GM18867 (cell line): ENCODE data around the gene ZDHHC11B.

Experiments used
- ATAC-seq: cut with Tn5 transposase; IDR thresholded peaks from one replicate; pipeline ENCODE4 v1.9.1; 2021; ENCODE audit warnings: mild to moderate bottlenecking, moderate library complexity; ENCODE audit not compliant: unreplicated experiment

Gene ZDHHC11B

GRCh38 chr5:663436-664342 lies 120.8 kb downstream of the ZDHHC11B start:
- ATAC-seq, result no peak

DNA sequence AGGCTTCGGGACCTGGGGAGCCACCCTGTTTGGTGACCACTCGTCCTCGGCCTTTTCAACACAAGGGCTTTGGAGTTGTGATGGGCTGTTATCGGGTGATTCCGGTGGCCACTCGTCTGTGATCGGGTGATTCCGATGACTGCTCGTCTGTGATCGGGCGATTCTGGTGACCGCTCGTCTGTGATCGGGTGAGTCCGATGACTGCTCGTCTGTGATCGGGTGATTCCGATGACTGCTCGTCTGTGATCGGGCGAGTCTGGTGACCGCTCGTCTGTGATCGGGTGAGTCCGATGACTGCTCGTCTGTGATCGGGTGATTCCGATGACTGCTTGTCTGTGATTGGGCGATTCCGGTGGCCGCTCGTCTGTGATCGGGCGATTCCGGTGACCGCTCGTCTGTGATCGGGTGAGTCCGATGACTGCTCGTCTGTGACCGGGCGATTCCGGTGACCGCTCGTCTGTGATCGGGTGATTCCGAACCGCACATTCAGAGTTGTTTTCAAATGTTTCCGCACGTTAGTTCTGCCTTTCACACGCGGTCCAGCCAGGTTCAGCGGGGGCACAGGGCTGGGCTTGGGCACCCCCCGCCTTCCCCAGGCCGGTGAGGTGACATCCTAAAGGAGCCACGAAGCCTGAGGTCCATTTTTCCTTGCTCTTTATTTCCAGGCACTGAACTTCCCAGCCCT lies 121.6 kb downstream of the ZDHHC11B start:
- ATAC-seq, result no peak

- no peak for ATAC-seq
Observed at GRCh38 chr5:661891-662750, 122.4 kb downstream of the ZDHHC11B start.

DNA sequence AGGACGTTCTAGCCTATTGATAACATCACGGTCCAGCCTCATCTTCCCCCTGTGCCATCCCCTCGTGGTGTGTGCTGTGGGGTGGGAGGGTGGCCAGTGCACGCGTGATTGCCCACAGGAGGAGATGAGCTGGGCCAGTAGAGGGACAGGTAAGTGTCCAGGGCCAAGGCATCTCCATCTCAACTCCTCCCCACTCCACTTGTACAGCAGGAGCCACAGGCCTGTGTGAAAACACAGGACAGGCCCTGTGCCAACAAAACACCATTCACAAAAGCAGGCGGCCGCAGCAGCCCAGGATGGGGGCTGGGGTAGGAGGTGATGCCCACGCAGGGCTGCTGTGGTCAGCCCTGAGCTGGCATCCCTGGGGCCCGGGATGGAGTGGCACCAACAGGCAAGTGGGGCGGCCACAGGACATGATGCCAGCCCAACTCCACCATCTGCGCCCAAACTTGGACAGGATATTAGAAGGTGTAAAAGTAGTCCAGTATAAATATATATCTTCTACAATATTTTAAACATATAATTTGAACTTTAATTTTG lies 124.0 kb downstream of the ZDHHC11B start:
- no peak for ATAC-seq
